ES-I3 (cell line): ENCODE measurements around the gene CAMSAP2.
"Not testable (repeated sequence)": the region's sequence is repeated elsewhere in the genome, so short reads cannot be mapped to it uniquely, and the experiment has no call there.

ENCODE experiments used
- H3K36me3 ChIP-seq: 2 replicates; pipeline ENCODE4 v1.6.1; 2013; ENCODE audit warnings: mild to moderate bottlenecking, low read length, control low read depth, moderate library complexity; ENCODE audit not compliant: insufficient read depth
- H3K4me1 ChIP-seq: 2 replicates; pipeline ENCODE4 v1.6.1; 2013; ENCODE audit warnings: mild to moderate bottlenecking, control low read depth, low read length; ENCODE audit not compliant: insufficient read depth
- H3K9ac ChIP-seq: 2 replicates; pipeline ENCODE4 v1.6.1; 2013; ENCODE audit warnings: low read depth, mild to moderate bottlenecking, low read length, moderate library complexity
- H3K9me3 ChIP-seq: 2 replicates; pipeline ENCODE4 v1.6.1; 2013; ENCODE audit warnings: mild to moderate bottlenecking, low read length, moderate library complexity; ENCODE audit not compliant: control insufficient read depth, insufficient read depth

The CAMSAP2 gene

DNA sequence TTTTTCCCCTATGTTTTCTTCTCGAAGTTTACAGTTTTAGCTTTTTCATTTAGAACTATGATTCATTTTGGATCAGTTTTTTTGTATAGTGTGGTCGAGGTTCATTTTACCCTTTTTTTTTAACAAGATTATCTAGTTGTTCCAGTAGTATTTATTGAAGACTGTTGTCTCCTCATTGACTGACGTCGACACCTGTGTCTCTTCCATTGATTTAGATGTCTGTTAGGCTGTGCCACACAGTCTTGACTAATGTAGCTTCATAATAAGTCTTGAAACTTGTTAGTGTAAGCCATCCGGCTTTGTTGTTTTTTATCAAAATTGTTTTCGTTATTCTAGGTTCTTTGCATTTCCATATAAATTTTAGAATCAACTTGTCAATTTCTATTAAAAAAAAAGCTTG lies 45.2 kb downstream of the CAMSAP2 start:
- Histone ChIP-seq H3K4me1 (peaks cover 11% of the 10 kb centered on the region), H3K9me3 (no peaks in the 10 kb centered on the region), H3K36me3 (no peaks in the 10 kb centered on the region; the same call in none of the 2 replicates), H3K9ac (no peak overlapping the region)

DNA sequence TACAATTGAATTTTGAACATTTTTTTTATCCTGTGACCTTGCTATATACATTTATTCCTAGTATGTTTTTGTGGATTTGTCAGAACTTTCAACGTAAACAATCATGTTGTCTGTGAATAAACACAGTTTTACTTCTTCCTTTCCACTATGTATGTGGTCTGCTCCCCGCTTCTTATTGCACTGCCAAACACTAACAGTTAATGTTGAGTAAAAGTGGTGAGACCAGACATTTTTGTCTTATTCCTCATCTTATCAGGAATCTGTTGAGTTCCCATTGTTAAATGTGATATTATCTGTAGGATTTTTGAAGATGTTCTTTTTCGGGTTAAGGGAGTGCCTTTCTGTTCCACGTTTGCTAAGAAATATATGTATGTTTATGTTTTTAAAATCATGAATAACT lies 45.9 kb downstream of the CAMSAP2 start:
- Histone ChIP-seq H3K9ac (no peak overlapping the region), H3K36me3 (no peaks in the 10 kb centered on the region; the same call in none of the 2 replicates), H3K4me1 (peaks cover 11% of the 10 kb centered on the region)

DNA sequence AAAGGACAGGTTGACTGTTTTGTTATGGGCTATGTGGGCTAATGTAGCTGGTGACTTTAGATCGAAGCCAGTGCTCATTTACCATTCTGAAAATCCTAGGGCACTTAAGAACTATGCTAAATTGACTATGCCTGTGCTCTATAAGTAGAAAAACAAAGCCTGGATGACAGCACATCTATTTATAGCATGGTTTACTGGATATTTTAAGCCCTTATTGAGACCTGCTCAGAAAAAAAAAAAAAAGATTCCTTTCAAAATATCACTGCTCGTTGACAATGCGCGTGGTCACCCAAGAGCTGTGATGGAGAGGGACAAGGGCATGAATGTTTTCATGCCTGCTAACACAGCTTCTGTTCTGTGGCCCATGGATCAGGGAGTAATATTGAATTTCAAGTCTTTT lies 48.1 kb downstream of the CAMSAP2 start:
- Histone ChIP-seq H3K4me1 (no peaks in the 10 kb centered on the region), H3K9ac (no peak overlapping the region), H3K9me3 (no peaks in the 10 kb centered on the region), H3K36me3 (no peaks in the 10 kb centered on the region; the same call in none of the 2 replicates)

More for the DNA sequence above, 45.9 kb downstream of the CAMSAP2 start:
- no peaks in the 10 kb centered on the region for H3K9me3 ChIP-seq

DNA sequence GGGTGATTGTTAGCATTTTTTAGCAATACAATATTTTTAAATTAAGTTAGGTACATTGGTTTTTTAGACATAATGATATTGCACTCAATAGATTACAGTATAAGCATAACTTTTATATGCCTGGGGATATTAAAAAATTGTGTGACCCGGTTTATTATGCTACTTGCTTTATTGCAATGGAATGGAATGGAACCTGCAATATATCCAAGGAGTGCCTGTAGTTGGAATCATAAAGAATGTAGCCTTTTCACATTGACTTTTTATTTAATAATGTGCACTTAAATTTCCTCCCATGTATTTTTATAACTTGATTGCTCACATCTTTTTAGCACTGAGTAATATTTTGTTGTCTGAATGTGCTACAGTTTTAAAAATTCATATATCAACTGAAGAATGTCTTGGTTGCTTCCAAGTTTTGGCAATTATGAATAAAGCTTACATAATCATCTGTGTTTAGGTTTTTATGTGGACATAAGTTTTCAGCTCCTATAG lies 49.2 kb downstream of the CAMSAP2 start:
- no peaks in the 10 kb centered on the region; the same call in none of the 2 replicates for H3K36me3 ChIP-seq
- no peaks in the 10 kb centered on the region for H3K4me1 ChIP-seq
- no peaks in the 10 kb centered on the region for H3K9me3 ChIP-seq
- no peak overlapping the region for H3K9ac ChIP-seq

DNA sequence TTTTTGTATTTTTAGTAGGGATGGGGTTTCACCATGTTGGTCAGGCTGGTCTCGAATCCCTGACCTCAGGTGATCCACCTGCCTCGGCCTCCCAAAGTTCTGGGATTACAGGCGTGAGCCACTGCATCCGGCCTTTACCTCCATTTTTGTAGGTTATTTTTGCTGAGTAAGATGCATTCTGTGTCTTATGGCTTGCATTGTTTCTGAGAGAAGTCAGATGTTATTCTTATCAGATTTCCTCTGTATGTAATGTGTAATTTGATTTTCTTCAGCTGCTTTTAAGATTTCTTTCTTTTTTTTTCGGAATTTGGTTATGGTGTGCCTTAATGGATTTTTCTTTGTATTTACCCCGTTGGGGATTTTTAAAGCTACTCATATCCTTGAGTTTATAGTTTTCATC lies 52.3 kb downstream of the CAMSAP2 start:
- not testable (repeated sequence) for H3K36me3 ChIP-seq, H3K9me3 ChIP-seq, H3K9ac ChIP-seq, H3K4me1 ChIP-seq

DNA sequence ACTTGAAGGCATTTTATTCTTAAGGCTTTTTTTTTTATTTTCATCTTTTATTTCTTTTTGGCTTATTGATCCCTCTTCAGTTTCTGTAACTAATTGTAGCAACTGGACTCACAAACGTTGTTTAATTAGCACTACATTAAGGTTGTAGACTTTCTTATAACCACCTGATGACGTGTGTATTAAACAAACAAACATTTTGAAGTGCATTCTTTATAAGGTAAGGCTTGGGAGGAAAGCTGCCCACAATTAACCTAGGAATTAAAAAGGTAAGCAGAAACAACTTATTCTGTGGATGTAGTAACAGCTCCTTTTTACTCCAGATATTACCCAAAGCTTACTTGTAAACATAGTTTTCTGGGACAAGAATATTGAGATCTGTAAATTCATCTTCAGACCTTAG lies 55.0 kb downstream of the CAMSAP2 start:
- H3K36me3 ChIP-seq = no peaks in the 10 kb centered on the region; the same call in 1 of the 2 replicates
- no peak overlapping the region for H3K9ac ChIP-seq
- no peaks in the 10 kb centered on the region for H3K4me1 ChIP-seq
- 0 out of 2 replicates have a peak, but pooled peaks cover 3% of the 10 kb centered on the region for H3K9me3 ChIP-seq

DNA sequence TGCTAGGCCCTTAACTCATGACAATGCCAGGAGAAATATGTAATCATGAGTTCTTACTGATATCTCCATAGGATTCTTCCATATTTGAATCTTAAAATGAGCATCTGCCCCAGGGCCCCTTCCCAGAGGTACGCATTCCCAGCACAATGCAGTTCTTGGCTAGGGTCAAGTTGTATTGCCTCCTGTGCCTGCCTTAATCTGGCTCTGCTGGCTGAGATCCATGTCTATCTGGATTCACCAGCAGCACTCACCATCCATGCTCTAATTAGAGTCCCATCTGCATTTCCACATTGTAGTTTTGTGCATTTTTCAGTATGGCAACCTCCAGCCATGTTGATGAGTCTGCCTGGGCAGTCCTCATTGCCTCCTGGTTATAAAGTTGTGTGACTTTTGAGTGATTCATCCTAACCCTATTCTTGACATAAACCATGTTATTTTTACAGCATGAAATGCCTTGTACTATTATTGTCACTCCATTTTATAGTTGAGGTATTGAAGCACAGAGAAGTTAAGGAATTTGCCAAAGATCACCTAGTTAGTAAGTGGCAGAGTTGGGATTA lies 55.9 kb downstream of the CAMSAP2 start:
- no peak overlapping the region for H3K9ac ChIP-seq
- no peaks in the 10 kb centered on the region; the same call in 1 of the 2 replicates for H3K36me3 ChIP-seq
- 0 out of 2 replicates have a peak, but pooled peaks cover 3% of the 10 kb centered on the region for H3K9me3 ChIP-seq
- no peaks in the 10 kb centered on the region for H3K4me1 ChIP-seq

DNA sequence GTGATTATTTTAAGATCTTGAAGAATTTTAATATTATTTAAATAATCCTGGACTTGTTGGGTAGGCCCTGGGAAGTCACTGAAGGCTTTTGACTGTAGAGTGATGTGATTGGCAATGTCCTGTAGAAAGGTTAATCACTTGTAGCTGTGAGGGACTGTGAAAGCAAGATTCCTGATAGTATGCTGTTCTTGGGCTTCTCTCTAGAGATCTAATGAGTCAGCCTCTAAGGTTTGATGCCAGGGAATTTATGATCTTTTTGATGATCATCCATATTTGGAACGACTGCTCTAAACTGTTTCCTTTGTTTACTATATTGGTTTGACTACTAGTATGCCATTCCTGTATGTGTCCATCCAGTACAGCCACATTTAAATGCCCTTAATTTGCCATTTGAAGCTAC lies 56.5 kb downstream of the CAMSAP2 start:
- Histone ChIP-seq H3K36me3 (no peaks in the 10 kb centered on the region; the same call in 1 of the 2 replicates), H3K4me1 (no peaks in the 10 kb centered on the region), H3K9me3 (0 out of 2 replicates have a peak, but pooled peaks cover 3% of the 10 kb centered on the region), H3K9ac (no peak overlapping the region)

DNA sequence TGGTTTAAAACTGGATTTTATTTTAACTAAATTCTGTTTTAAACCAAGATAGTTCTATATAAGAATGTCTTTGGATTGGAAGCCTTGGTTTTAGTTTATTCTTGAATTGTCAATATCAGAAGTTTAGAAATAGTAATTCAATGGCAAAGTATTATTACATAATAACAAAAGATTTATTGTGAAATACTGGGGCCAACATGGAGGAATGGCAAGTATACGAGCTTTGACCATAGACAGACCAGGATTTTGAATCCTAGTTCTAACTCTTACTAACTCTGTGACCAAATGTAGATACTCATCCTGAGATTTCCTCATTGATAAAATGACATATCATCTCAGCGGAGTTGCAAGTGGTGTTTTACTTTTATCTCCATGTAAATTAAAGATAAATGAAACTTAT lies 63.3 kb downstream of the CAMSAP2 start:
- no peaks in the 10 kb centered on the region for H3K36me3 ChIP-seq
- H3K4me1 ChIP-seq = no peaks in the 10 kb centered on the region; the same call in 1 of the 2 replicates
- no peaks in the 10 kb centered on the region for H3K9me3 ChIP-seq
- no peak overlapping the region for H3K9ac ChIP-seq

DNA sequence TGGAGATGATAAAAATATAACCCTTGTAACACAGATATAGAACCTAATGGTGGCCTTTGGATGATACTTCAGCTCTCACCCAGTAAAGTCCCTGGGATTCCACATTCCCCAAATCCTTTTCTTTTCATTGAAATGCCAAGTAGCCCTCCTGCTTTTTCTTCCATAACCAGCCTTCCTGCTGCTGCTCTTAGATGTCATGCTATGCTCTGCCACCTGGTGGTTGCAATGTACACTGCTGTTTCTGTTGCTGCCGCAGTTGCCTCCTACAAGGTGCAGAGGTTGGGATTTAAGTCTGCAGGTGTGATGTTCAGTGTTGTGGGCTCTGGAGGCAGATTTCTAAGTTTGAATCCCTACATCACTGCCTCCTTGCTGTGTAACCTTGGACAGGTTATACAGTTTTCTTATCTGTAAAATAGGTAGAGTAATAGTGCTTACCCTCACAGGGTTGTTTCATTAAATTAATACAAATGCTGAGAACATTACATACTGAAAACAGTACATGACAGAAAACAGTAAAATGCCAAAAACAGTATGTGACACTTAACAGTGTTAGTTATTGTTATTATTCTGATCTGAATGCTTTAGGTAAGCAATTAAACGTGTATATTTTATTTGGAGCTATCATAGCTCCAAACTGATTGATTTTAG lies 64.3 kb downstream of the CAMSAP2 start:
- no peaks in the 10 kb centered on the region for H3K9me3 ChIP-seq
- no peaks in the 10 kb centered on the region; the same call in 1 of the 2 replicates for H3K4me1 ChIP-seq
- H3K9ac ChIP-seq = no peak overlapping the region
- no peaks in the 10 kb centered on the region for H3K36me3 ChIP-seq

DNA sequence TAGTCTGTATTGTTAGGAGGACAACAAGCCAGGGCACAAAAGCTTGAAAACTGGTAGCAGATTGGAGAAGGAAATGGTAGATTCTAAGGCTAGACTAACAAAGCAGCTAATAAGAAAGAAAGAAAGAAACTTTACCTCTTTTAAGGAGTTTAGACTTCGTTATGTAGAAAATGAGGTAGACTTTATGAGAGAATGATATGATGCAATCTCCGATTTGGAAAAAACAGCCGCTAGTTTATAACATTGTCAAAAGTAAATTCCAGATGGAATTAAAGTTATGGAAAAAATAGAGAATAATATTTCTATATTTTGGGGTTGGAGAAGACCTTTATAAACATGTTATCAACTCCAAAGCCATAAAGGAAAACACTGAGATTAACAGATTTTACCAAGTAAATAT lies 67.0 kb downstream of the CAMSAP2 start:
- H3K9me3 ChIP-seq = no peaks in the 10 kb centered on the region
- H3K36me3 ChIP-seq = no peaks in the 10 kb centered on the region
- H3K4me1 ChIP-seq = no peaks in the 10 kb centered on the region; the same call in 1 of the 2 replicates
- no peak overlapping the region for H3K9ac ChIP-seq

DNA sequence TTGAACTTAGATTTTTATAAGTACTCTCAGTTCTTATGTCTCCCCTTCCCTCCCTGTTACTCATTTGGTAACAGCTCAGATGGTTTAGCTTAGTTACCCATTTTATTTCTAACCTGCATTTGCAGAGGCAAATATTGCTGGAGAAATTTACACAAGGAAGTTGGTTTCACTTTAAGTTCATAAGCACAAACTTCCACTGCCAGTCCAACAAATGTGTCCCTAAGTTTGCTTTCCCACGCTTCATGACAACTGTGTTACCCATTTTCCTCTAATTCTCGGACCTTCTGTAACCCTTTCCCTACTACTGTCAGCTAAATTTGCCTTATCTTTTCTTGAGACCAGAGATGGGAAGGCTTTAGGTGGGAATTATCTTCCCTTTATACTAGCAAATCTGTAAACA lies 70.2 kb downstream of the CAMSAP2 start:
- H3K4me1 ChIP-seq = no peaks in the 10 kb centered on the region; the same call in 1 of the 2 replicates
- no peak overlapping the region for H3K9ac ChIP-seq
- H3K36me3 ChIP-seq = no peaks in the 10 kb centered on the region
- no peaks in the 10 kb centered on the region for H3K9me3 ChIP-seq

DNA sequence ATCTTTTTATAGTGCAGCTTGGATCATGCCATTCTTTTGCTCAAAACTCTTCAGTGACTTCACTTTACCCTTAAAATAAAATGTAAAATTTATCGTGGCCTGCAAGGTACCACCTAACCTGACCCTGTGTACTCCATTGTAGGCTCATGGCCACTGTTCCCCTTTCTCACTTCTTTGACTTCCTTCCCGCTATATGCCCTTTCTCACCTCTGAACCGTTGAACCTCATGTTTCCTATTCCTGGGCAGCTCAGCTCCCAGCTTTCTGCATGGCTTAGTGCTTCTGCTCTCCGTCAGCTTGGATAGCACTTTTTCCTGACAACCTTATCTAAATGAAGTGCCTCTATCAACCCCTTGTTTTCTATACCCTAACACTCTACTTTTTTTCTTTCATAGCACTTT lies 73.0 kb downstream of the CAMSAP2 start:
- no peaks in the 10 kb centered on the region for H3K9me3 ChIP-seq
- H3K9ac ChIP-seq = no peak overlapping the region
- H3K4me1 ChIP-seq = no peaks in the 10 kb centered on the region; the same call in 1 of the 2 replicates
- H3K36me3 ChIP-seq = no peaks in the 10 kb centered on the region

DNA sequence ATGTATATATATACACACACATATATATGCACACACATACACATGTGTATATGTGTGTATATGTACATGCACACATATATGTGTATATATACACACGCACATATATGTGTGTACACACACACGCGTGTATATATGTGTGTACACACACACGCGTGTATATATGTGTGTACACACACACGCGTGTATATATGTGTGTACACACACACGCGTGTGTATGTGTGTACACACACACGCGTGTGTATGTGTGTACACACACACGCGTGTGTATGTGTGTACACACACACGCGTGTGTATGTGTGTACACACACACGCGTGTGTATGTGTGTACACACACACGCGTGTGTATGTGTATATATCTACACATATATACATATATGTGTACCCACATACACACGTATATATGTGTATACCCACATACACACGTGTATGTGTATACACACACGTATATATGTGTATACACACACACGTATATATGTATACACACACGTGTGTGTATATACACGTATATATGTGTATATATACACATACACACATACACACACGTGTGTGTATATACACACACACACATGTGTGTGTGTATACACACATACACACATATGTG lies 78.0 kb downstream of the CAMSAP2 start:
- H3K9me3 ChIP-seq, H3K9ac ChIP-seq, H3K4me1 ChIP-seq, H3K36me3 ChIP-seq: not testable (repeated sequence)

DNA sequence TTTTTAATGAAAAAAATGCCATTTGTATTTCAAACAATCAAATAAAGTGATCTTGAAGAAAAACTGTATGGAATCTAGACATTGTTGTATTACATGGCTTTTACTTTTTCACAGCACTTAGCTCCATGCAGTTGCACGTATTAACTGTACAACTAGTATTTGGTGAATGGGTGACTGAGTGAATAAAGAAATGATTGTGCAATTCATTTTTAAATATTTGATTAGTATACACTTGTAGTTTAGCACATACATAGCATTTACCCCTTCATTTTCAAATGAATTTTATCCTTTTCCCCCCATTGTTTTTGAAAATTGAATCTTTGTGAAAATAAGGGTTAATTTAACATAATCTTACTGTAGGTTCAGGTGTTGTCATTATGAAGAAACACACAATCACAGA lies 79.6 kb downstream of the CAMSAP2 start:
- no peaks in the 10 kb centered on the region for H3K36me3 ChIP-seq
- no peaks in the 10 kb centered on the region; the same call in 1 of the 2 replicates for H3K4me1 ChIP-seq
- H3K9me3 ChIP-seq = no peaks in the 10 kb centered on the region
- no peak overlapping the region for H3K9ac ChIP-seq
